Upper lobe of left lung (tissue), 6 donors: Measurements from ENCODE around the gene PANX2. TPM values are rescaled to one million over a fixed set of nuclear protein-coding genes. Genes with fewer than 3 reads are reported as not detected.

ENCODE experiments used
- ATAC-seq, 2 donors: fragments of 200-7000 bp; cut with Tn5 transposase; one replicate each; pipeline ENCODE4 v1.9.1; 2022; ENCODE audit warnings: mild to moderate bottlenecking in 2 of 2, moderate library complexity in 2 of 2; ENCODE audit not compliant: low FRiP score in 2 of 2
- DNase-seq, 2 donors: peaks; one replicate each; pipeline ENCODE4 v3.0.0-alpha.2; 2019 to 2020
- H3K27ac ChIP-seq, 4 donors: fragments of 200-600 bp; sonication (generic); one replicate each; pipeline ENCODE4 v1.5.1; 2016 to 2019
- H3K27me3 ChIP-seq, 4 donors: fragments of 200-600 bp; sonication (generic); one replicate each; pipeline ENCODE4 v1.5.1; 2017 to 2019
- H3K36me3 ChIP-seq, 4 donors: fragments of 200-600 bp; sonication (generic); one replicate each; pipeline ENCODE4 v1.5.1; 2016 to 2019
- H3K4me1 ChIP-seq, 4 donors: fragments of 200-600 bp; sonication (generic); one replicate each; pipeline ENCODE4 v1.5.1; 2018 to 2019
- H3K4me3 ChIP-seq, 4 donors: fragments of 200-600 bp; sonication (generic); one replicate each; pipeline ENCODE4 v1.5.1; 2017 to 2019; ENCODE audit warnings: mild to moderate bottlenecking in 2 of 4, moderate library complexity in 1 of 4
- H3K9me3 ChIP-seq, 4 donors: fragments of 200-600 bp; sonication (generic); one replicate each; pipeline ENCODE4 v1.5.1; 2018 to 2019
- EP300 ChIP-seq, 4 donors: sonication (generic); formaldehyde crosslinking; IDR thresholded peaks; one replicate each; pipeline ENCODE4 v1.5.1; 2017; ENCODE audit warnings: antibody characterized with exemption in 4 of 4, control low read depth in 2 of 4
- POLR2A ChIP-seq, 4 donors: fragments of 450-650 bp; IDR thresholded peaks; one replicate each; pipeline ENCODE4 v1.5.1; 2016 to 2017; ENCODE audit warnings: antibody characterized with exemption in 4 of 4, mild to moderate bottlenecking in 2 of 4
- POLR2AphosphoS5 ChIP-seq, 2 donors: sonication (generic); formaldehyde crosslinking; IDR thresholded peaks; one replicate each; pipeline ENCODE4 v1.5.1; 2017; ENCODE audit warnings: antibody characterized with exemption in 2 of 2
- WGBS, 2 donors: methylation state at CpG; one replicate each; pipeline ENCODE4 v1.1.5; 2017 to 2018; 5-methylcytosine and 5-hydroxymethylcytosine counted together
- total RNA-seq, 6 donors: library from RNA; depleted of rRNA in 4 of 6; stranded (reverse); fragments of >200 nt in 4 of 6; gene quantifications; one replicate each; pipeline versions ENCODE4 v1.1.0 to v1.2.1, GENCODE V29; 2016 to 2021
- TF ChIP-seq, protein P1 (sequence below), 6 experiments: fragments of 450-650 bp in 4 of 6; fragments of 200-600 bp in 2 of 6; sonication (generic) in 2 of 6; IDR thresholded peaks; one replicate each; pipeline ENCODE4 v1.5.1; 2016 to 2019; ENCODE audit warnings: antibody characterized with exemption in 6 of 6
- donor health status: DM: no; HTN: no; CAD: no; lungs with moderate emphysema.
- donor health status: DM: no; HTN: yes; CAD: no; lungs with severe emphysema.

The PANX2 gene
- total RNA-seq, 6 donors from 2014 or later: 1.9 to 16.8 (median 7.1) TPM

DNA sequence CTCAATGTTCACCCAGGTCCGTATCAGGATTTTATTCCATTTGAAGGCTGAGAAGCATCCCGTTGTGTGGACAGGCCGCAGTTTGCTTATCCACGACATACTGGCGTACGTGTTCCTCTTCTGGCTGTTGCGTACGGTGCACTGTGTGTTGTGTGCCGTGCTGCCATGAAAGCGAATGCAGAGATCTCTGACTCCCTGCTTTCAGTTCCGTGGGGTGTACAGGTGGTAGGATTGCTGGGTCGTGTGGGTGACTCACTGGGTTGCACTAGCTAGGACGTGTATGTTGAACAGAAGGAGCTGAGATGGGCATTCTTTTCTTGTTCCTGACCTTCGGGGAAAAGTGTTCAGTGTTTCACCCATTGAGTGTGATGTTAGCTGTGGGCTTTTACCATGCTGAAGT lies 40.6 kb downstream of the PANX2 start:
- Histone ChIP-seq H3K27me3 (no peaks in the 10 kb centered on the region), H3K9me3 (no peaks in the 10 kb centered on the region), H3K4me3 (no peak overlapping the region), H3K36me3 (peaks cover 15 to 90% (median 76%) of the 10 kb centered on the region in 4 donors), H3K4me1 (peaks cover 13 to 28% (median 19%) of the 10 kb centered on the region in 4 donors), H3K27ac (no peak overlapping the region)
- TF ChIP-seq, protein P1, sequence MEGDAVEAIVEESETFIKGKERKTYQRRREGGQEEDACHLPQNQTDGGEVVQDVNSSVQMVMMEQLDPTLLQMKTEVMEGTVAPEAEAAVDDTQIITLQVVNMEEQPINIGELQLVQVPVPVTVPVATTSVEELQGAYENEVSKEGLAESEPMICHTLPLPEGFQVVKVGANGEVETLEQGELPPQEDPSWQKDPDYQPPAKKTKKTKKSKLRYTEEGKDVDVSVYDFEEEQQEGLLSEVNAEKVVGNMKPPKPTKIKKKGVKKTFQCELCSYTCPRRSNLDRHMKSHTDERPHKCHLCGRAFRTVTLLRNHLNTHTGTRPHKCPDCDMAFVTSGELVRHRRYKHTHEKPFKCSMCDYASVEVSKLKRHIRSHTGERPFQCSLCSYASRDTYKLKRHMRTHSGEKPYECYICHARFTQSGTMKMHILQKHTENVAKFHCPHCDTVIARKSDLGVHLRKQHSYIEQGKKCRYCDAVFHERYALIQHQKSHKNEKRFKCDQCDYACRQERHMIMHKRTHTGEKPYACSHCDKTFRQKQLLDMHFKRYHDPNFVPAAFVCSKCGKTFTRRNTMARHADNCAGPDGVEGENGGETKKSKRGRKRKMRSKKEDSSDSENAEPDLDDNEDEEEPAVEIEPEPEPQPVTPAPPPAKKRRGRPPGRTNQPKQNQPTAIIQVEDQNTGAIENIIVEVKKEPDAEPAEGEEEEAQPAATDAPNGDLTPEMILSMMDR (IDR thresholded peaks at IDR 0.05): no peak
- no peak for TF ChIP-seq POLR2AphosphoS5 (IDR thresholded peaks at IDR 0.05)
- no peak for TF ChIP-seq POLR2A (IDR thresholded peaks at IDR 0.05)
- TF ChIP-seq EP300 (IDR thresholded peaks at IDR 0.05): no peak
- DNase-seq: no peak
- ATAC-seq: no peak
- WGBS, 2 donors: 92 to 95% methylated on average over 14 of the region's 14 CpGs

DNA sequence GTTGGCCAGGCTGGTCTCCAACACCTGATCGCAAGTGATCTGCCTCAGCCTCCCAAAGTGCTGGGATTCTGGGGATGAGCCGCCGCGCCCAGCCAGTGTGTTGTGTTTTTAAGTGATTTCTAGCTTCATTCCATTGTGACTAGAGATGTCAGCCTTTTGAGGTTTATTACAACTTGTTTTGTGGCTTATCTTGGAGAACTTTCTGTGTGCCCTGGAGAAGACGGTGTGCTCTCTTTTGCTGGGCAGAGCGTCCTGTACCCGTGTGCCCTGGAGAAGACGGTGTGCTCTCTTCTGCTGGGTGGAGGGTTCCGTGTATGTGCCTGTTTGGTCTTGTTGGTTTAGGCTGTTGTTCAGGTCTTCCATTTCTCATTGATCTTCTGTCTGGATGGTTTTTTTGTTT lies 42.7 kb downstream of the PANX2 start:
- no peak overlapping the region for H3K27ac ChIP-seq
- WGBS, 2 donors: 95 to 96% methylated on average over 8 to 9 of the region's 9 CpGs
- no peaks in the 10 kb centered on the region for H3K9me3 ChIP-seq
- TF ChIP-seq EP300 (IDR thresholded peaks at IDR 0.05) (no peak), POLR2AphosphoS5 (IDR thresholded peaks at IDR 0.05) (no peak), POLR2A (IDR thresholded peaks at IDR 0.05) (no peak)
- TF ChIP-seq, protein P1 (IDR thresholded peaks at IDR 0.05): no peak
- H3K4me3 ChIP-seq: no peak overlapping the region
- peaks cover 0 to 11% (median 7%) of the 10 kb centered on the region in 4 donors for H3K4me1 ChIP-seq
- DNase-seq (peak in 1 of 2 donors; percentile 34), ATAC-seq (no peak)
- H3K36me3 ChIP-seq: peaks cover 27 to 93% (median 83%) of the 10 kb centered on the region in 4 donors
- no peaks in the 10 kb centered on the region for H3K27me3 ChIP-seq

DNA sequence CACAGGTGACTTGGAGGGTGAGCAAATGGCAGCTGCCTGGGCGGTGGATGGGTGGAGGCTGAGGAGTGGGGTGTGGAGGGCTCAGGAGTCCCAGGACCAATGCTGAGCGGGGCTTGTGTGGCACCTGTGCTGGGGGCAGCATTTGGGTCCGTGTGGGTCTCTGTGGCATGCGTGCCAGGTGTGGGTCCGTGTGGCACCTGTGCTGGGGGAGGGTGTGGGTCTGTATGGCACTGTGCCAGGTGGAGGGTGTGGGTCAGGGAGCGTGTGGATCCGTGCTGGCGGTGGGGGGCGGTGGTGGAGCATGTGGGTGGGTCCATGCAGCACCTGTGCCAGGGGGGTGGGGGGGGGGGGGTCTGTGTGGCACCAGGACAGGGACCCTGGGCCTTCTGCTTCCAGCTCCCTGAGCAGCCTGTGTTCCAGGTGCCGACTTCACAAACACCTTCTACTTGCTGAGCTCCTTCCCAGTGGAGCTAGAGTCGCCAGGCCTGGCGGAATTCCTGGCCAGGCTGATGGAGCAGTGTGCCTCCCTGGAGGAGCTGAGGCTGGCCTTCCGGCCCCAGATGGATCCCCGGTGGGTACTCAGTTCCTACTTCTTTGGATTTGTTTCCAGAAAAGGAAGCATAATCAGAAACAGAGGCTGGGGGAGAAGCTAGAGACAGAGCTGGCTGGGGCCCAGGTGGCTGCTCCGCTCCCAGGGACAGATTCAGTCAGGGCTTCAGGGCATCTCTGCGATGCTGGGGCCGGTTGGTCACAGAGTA lies 44.9 kb downstream of the PANX2 start:
- H3K27me3 ChIP-seq: no peaks in the 10 kb centered on the region
- ATAC-seq (no peak), DNase-seq (peak in 1 of 2 donors; percentile 65)
- H3K4me1 ChIP-seq: peaks cover 0 to 4% (median 2%) of the 10 kb centered on the region in 4 donors
- peaks cover 30 to 97% (median 83%) of the 10 kb centered on the region in 4 donors for H3K36me3 ChIP-seq
- TF ChIP-seq POLR2AphosphoS5 (IDR thresholded peaks at IDR 0.05): no peak
- no peak overlapping the region for H3K4me3 ChIP-seq
- H3K27ac ChIP-seq: no peak overlapping the region
- WGBS, 2 donors: 80 to 87% methylated on average over 12 to 13 of the region's 17 CpGs
- no peaks in the 10 kb centered on the region for H3K9me3 ChIP-seq

DNA sequence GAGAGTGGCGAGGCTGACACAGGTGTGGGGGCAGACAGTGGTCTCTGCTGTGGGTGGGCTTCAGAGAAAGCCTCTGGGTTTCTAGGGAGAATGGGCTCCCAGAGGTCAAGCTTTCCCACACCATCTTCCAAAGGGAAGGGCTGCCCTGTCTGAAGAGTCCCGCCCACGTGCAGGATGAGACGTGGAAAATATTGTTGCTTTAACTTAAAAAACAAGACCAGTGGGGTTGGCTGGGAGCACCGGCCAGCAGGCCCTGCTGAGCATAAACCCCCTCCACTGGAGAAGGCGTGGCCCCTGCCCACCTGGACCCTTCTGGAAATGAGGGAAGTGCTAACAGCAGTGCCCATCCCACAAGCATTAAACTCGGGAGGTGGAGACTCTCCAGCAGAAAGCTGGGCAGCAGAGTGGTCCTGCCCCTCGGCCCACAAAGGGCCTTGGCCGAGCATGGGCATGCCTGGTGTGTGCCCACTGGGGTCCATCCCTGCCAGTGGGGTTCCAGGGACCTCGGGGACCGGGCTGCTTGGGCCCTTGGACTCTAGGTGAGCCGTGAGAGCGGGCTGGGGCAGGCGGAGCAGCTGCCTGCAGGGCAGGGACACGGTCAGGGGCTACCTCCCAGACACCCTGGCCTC lies 45.6 kb downstream of the PANX2 start:
- H3K4me1 ChIP-seq: peaks cover 0 to 4% (median 2%) of the 10 kb centered on the region in 4 donors
- peaks cover 34 to 97% (median 82%) of the 10 kb centered on the region in 4 donors for H3K36me3 ChIP-seq
- no peaks in the 10 kb centered on the region for H3K9me3 ChIP-seq
- WGBS, 2 donors: 89 to 94% methylated on average over 6 to 11 of the region's 15 CpGs
- no peak for DNase-seq
- H3K4me3 ChIP-seq: no peak overlapping the region
- no peak overlapping the region for H3K27ac ChIP-seq
- no peaks in the 10 kb centered on the region for H3K27me3 ChIP-seq
- ATAC-seq: no peak
- TF ChIP-seq, protein P1 (IDR thresholded peaks at IDR 0.05): no peak
- TF ChIP-seq POLR2AphosphoS5 (IDR thresholded peaks at IDR 0.05) (no peak), POLR2A (IDR thresholded peaks at IDR 0.05) (no peak), EP300 (IDR thresholded peaks at IDR 0.05) (no peak)

DNA sequence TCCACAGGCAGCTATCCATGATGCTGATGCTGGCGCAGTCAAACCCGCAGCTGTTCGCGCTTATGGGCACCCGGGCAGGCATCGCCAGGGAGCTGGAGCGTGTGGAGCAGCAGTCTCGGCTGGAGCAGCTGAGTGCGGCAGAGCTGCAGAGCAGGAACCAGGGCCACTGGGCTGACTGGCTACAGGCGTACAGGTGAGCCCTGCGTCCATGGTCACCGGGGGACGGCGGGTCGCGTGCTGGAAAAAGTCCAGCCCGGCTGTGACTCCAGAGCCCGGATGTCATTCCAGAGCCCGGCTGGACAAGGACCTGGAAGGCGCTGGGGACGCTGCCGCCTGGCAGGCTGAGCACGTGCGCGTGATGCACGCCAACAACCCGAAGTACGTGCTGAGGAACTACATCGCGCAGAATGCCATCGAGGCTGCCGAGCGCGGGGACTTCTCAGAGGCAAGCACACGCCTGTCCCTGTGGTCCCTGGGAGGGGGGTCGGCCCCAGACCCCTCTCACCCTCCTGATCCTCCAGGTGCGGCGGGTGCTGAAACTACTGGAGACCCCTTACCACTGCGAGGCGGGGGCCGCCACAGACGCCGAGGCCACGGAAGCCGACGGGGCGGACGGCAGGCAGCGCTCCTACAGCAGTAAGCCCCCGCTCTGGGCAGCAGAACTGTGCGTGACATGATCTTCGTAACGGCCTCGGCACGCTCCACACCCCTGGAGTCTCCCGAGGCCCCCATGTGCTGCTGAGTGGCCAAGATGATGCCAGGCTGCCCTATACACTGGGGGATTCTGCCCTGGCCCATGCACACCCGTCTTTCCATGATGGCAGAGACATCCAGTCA lies 46.4 kb downstream of the PANX2 start:
- Histone ChIP-seq H3K4me1 (peaks cover 0 to 4% (median 2%) of the 10 kb centered on the region in 4 donors), H3K27ac (no peak overlapping the region), H3K36me3 (peaks cover 38 to 99% (median 88%) of the 10 kb centered on the region in 4 donors), H3K4me3 (no peak overlapping the region), H3K9me3 (no peaks in the 10 kb centered on the region), H3K27me3 (no peaks in the 10 kb centered on the region)
- DNase-seq (peak; percentile 19 to 84), ATAC-seq (no peak)
- WGBS, 2 donors: 95 to 96% methylated on average over 42 to 50 of the region's 57 CpGs
- TF ChIP-seq, protein P1 (IDR thresholded peaks at IDR 0.05): no peak
- TF ChIP-seq POLR2AphosphoS5 (IDR thresholded peaks at IDR 0.05): no peak
- no peak for TF ChIP-seq POLR2A (IDR thresholded peaks at IDR 0.05)
- no peak for TF ChIP-seq EP300 (IDR thresholded peaks at IDR 0.05)
